Activated CD4-positive, alpha-beta T cell treated with anti-CD3 and anti-CD28 coated beads, Interleukin-2, amount 50 U/mL, for 16 hours (primary cell): ENCODE measurements around the gene TUBB2B.
"Not testable (repeated sequence)": the region's sequence is repeated elsewhere in the genome, so short reads cannot be mapped to it uniquely, and the experiment has no call there.

Experiments used
- DNase-seq: peaks from one replicate; pipeline ENCODE4 v3.0.0-alpha.2; 2020

The TUBB2B gene

DNA sequence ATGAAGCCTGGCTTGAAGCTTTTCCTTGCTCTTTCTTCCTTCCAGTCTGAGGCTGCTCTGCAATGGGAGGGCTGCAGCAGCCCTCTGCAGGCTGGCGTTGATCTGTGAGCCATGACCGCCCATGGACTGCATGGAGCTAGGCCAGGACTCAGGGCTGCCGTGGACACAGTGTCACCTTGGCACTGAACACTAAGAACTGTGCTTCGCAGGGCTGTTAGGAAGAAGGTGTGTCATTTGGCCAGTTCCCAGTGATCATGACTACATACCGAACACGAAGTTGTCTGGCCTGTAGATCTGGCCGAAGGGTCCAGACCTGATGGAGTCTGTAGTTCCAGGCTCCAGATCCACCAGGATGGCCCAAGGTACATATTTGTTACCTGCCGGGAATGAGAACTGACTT lies 48.8 kb downstream of the TUBB2B start:
- not testable (repeated sequence) for DNase-seq

DNA sequence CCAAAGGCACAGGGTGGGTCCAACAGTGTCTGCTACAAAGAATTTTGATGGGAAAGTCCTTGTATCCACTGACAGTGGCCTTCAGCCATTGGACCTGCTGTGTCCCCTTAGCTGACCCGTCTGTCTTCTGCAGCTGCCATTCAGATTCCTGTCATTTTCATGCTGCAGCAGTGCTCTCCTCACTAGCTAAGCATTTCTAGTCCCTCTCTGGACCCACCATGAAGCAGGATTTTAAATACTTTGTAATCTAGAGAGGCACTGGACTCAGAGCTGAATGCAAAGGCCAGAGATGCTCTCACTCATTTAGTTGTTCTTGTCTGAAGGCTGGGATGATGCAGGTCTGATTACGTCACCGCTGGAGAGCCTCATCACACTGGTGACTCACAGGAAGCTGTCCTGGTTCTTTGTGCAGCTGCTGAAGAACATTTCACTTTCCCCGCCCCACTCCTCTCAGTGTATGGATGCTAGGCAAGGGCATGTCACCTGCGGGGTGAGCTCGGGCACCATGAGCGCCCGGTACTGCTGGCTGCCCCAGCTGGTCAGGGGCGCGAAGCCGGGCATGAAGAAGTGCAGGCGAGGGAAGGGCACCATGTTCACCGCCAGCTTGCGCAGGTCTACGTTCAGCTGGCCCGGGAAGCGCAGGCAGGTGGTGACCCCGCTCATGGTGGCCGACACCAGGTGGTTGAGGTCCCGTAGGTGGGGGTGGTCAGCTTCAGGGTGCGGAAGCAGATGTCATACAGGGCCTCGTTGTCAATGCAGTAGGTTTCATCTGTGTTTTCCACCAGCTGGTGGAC lies 50.7 kb downstream of the TUBB2B start:
- DNase-seq: peak; percentile 64

DNA sequence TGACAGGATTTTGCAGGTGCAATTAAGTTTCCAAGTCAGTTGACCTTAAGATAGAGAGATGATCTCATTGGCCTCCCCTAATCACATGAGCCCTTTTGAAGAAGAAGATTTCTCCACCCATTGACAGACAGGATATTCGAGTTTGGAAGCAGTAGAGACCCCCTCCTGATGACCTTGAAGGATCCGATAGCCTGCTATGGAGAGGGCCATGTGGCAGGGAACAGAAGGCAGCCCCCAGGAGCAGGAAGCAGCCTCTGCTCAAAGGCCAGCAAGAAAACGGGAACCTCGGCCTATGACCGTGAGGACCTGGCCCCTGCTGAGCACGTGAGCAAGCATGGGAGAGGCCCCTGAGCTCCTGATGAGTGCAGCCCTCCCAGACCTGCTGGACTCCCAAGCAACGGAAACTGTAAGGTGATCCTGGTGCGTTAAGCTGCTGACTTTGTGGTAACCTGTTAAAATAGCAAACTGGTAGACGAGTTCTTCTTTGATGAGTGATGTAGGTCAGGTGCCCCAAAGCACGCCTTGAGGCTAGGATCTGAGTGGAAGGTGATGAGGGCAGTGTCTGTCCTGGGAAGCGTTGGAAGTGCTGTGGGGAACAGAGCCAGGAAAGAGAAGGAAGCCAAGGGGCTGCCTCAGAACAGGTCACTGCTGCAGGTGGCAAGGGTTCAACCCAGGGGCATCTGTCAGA lies 51.6 kb downstream of the TUBB2B start:
- DNase-seq: no peak
